Measurements from ENCODE around the gene C1orf50.

C1orf50 gene

DNA sequence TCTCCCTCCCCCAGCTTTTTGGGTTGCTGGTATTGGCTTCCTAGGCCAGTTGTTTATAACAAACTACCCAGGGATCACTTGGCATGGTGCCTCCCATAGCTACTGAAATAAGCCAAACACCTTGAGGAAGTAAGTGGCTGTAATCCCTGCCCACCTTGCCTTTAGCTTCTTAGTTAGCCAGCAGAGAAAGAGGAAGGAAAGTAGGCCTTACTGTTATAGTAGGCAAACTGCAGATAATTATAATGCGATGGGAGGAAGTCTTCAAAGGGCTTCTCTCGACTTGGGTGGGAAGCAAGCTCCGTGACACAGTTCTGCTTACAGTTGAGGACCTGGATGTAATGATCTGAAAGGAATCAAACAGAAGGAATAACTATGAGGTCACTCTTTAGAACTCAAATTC is 8.4 kb upstream of the C1orf50 start:
- no peaks in the 10 kb centered on the region for H3K9me3 ChIP-seq
- no peak overlapping the region for H3K4me3 ChIP-seq
- no peak overlapping the region for H3K27ac ChIP-seq
- peaks cover 0 to 5% (median 0%) of the 10 kb centered on the region in 4 donors for H3K4me1 ChIP-seq
- TF ChIP-seq, protein P1, sequence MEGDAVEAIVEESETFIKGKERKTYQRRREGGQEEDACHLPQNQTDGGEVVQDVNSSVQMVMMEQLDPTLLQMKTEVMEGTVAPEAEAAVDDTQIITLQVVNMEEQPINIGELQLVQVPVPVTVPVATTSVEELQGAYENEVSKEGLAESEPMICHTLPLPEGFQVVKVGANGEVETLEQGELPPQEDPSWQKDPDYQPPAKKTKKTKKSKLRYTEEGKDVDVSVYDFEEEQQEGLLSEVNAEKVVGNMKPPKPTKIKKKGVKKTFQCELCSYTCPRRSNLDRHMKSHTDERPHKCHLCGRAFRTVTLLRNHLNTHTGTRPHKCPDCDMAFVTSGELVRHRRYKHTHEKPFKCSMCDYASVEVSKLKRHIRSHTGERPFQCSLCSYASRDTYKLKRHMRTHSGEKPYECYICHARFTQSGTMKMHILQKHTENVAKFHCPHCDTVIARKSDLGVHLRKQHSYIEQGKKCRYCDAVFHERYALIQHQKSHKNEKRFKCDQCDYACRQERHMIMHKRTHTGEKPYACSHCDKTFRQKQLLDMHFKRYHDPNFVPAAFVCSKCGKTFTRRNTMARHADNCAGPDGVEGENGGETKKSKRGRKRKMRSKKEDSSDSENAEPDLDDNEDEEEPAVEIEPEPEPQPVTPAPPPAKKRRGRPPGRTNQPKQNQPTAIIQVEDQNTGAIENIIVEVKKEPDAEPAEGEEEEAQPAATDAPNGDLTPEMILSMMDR (IDR thresholded peaks at IDR 0.05) = no peak
- DNase-seq = no peak
- peaks cover 66 to 81% (median 73%) of the 10 kb centered on the region in 3 donors for H3K36me3 ChIP-seq
- no peaks in the 10 kb centered on the region for H3K27me3 ChIP-seq
- intact Hi-C loops (cut with DNase I; ENCODE audit: low total_unique reads) = loop anchor here (5.0 kb wide), 1 partner anchor 76 kb away; the partner anchor contains the start of gene YBX1

- H3K27ac ChIP-seq = no peak overlapping the region
- H3K9me3 ChIP-seq = no peaks in the 10 kb centered on the region
- H3K27me3 ChIP-seq = no peaks in the 10 kb centered on the region
- intact Hi-C loops (cut with DNase I; ENCODE audit: low total_unique reads) = loop anchor here (5.0 kb wide), 1 partner anchor 77 kb away; the partner anchor contains the start of gene YBX1
- H3K36me3 ChIP-seq = peaks cover 61 to 77% (median 68%) of the 10 kb centered on the region in 3 donors
- H3K4me3 ChIP-seq = no peak overlapping the region
- no peak for DNase-seq
- TF ChIP-seq, protein P1 (IDR thresholded peaks at IDR 0.05) = no peak
- peaks cover 0 to 9% (median 2%) of the 10 kb centered on the region in 4 donors for H3K4me1 ChIP-seq
Measured at GRCh38 chr1:42759114-42759513, 7.9 kb upstream of the C1orf50 start.

DNA sequence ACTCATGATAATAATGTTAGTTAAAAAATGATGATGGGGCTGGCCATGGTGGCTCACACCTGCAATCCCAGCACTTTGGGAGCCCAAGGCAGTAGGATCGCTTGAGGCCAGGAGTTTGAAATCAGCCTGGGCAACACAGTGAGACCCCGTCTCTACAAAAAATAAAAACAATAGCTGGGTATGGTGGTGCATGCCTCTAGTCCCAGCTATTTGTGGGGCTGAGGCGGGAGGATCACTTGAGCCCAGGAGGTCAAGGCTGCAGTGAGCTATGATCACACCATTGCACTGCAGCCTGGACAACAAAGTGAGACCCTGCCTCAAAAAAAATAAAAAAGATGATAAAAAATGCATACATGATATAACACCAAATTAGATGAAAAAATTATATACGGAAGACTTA is 5.5 kb upstream of the C1orf50 start:
- no peak for DNase-seq
- Histone ChIP-seq H3K4me3 (no peak overlapping the region), H3K9me3 (no peaks in the 10 kb centered on the region), H3K27me3 (no peaks in the 10 kb centered on the region), H3K36me3 (peaks cover 37 to 52% (median 44%) of the 10 kb centered on the region in 3 donors), H3K27ac (no peak overlapping the region), H3K4me1 (peaks cover 0 to 23% (median 10%) of the 10 kb centered on the region in 4 donors)
- intact Hi-C loops (cut with DNase I; ENCODE audit: low total_unique reads) = no loop called here
- TF ChIP-seq, protein P1 (IDR thresholded peaks at IDR 0.05) = no peak

DNA sequence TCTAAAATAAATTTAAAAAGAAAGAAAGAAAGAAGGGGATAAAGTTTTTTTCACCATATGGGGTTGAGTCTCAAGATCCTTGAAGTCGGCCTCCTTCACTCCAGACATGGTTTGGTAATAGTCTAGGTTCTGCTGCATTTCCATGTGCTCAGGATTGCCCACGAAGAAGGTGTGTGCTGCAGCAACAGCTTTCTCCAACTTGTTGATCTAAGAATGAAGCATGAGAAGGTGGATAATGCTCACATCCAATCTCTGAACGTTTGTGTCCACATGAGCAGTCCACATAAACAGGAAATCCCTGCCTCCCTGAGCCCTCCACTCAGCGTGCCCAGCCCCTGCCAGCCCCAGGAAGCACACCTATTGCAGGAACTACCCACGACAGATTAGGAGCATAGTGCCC is 4.8 kb upstream of the C1orf50 start:
- no peak for DNase-seq
- no peak overlapping the region for H3K27ac ChIP-seq
- H3K4me3 ChIP-seq = no peak overlapping the region
- TF ChIP-seq, protein P1 (IDR thresholded peaks at IDR 0.05) = no peak
- H3K36me3 ChIP-seq = peaks cover 33 to 45% (median 41%) of the 10 kb centered on the region in 3 donors
- no peaks in the 10 kb centered on the region for H3K9me3 ChIP-seq
- H3K4me1 ChIP-seq = peaks cover 0 to 23% (median 10%) of the 10 kb centered on the region in 4 donors
- H3K27me3 ChIP-seq = no peaks in the 10 kb centered on the region
- intact Hi-C loops (cut with DNase I; ENCODE audit: low total_unique reads) = no loop called here

DNA sequence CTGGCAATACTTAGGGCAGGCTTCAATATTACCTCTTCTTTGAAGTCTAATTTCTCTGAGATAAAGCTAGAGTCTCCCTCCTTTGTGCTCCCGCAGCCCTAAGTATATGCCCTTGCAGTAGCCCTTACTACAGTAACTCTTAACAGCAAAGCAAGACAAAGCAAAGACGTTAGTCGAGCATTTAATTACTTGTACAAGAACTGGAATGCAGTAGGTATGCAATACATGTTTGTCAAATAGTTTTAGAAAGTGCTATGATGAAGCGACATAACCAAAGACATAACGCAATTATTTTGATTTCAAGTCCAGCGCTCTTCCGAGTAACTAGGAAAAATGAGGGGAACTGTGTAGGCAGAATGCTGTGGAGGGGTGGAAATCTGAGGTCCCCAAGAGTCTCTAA is 1.8 kb upstream of the C1orf50 start:
- intact Hi-C loops (cut with DNase I; ENCODE audit: low total_unique reads) = loop anchor here (5.0 kb wide), 1 partner anchor 52 kb away; the partner anchor contains the start of genes ERMAP and SVBP
- H3K27me3 ChIP-seq = no peaks in the 10 kb centered on the region
- H3K4me3 ChIP-seq = peak overlapping the region; percentile 86 to 98
- peaks cover 0 to 42% (median 18%) of the 10 kb centered on the region in 4 donors for H3K4me1 ChIP-seq
- TF ChIP-seq, protein P1 (IDR thresholded peaks at IDR 0.05) = no peak
- H3K27ac ChIP-seq = peak overlapping the region; percentile 89 to 94
- no peaks in the 10 kb centered on the region for H3K9me3 ChIP-seq
- no peak for DNase-seq
- H3K36me3 ChIP-seq = peaks cover 5 to 17% (median 13%) of the 10 kb centered on the region in 3 donors

Data from tibial artery (tissue), 4 donors.